Cardiac fibroblast (primary cell): ENCODE results near the gene GREB1.

Source experiments
- DNase-seq, 2 donors: peaks; one replicate each; pipeline versions ENCODE4 v3.0.0 to v3.0.0-alpha.2; 2010; ENCODE audit warnings: low read depth in 2 of 2
- H3K4me3 ChIP-seq, 2 donors: replicated peaks in 1 of 2; 1 replicate in 1 of 2; 2 replicates in 1 of 2; pipeline ENCODE4 v1.5.1; 2011; ENCODE audit warnings: low read depth in 2 of 2, low read length in 2 of 2, mild to moderate bottlenecking in 2 of 2, moderate library complexity in 1 of 2
- TF ChIP-seq, protein P1 (sequence below): IDR thresholded peaks from one replicate; pipeline ENCODE4 v1.5.1; 2011; ENCODE audit warnings: low read depth, mild to moderate bottlenecking, low read length, inconsistent platforms

The GREB1 gene

DNA sequence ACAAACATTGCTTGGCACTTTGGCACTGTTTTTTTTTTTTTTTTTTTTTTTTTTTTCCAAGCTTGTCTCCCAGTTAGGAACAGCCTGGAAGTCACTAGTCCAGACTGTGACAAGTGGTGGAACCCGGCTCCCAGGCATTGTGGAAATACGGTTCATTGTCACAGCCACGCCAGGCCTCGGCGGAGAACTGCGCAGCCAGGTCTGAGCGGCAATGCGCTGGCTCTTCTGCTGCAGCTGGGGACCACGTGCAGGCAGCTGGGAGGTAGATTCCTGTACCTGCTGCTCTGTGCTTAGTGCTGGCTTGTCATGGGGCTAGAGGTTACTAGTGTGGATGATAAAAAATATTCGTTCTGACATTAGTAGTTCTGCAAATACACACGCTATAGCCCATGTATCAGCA lies 131.2 kb downstream of the GREB1 start:
- TF ChIP-seq, protein P1, sequence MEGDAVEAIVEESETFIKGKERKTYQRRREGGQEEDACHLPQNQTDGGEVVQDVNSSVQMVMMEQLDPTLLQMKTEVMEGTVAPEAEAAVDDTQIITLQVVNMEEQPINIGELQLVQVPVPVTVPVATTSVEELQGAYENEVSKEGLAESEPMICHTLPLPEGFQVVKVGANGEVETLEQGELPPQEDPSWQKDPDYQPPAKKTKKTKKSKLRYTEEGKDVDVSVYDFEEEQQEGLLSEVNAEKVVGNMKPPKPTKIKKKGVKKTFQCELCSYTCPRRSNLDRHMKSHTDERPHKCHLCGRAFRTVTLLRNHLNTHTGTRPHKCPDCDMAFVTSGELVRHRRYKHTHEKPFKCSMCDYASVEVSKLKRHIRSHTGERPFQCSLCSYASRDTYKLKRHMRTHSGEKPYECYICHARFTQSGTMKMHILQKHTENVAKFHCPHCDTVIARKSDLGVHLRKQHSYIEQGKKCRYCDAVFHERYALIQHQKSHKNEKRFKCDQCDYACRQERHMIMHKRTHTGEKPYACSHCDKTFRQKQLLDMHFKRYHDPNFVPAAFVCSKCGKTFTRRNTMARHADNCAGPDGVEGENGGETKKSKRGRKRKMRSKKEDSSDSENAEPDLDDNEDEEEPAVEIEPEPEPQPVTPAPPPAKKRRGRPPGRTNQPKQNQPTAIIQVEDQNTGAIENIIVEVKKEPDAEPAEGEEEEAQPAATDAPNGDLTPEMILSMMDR = no peak
- no peak for DNase-seq
- no peak overlapping the region for H3K4me3 ChIP-seq

DNA sequence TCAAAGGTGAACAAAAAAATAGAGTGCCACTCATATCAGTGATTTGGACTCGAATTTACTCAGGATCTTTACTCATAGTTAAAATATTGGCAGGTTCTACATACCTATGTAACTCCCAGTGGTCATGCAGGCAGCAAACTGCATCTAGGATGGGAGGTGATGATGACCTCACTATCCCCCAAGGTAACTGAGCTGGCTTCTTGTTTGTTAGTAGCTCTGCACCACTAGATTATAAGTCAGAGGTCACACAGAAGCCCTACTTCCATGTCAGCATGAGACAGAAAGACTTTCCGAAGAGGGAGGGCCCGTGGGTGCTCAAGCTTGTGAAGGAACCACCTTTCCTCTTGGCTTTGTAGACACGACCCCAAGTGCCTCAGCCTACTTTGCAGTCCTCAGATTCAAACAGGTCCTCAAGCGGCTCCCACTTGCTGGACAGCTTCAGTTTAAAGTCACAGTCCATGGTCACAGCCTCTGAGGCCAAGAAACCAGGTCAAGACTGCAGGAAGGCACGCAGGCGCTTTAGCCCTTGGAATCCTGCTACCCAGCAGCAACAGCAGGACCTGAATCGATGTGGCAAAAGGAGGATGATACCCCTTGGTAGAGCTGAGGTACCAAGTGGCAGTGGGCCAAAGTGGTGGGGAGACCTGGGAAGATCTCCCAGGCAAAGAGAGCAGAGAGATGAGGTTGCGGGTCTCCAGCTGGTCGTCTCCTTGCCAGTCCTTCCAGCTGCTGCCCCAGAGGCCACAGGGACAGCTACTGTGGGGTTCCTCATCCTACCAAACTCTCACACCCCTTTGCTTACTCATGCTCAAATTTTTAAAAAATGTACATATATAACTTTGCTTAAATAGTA lies 131.9 kb downstream of the GREB1 start:
- TF ChIP-seq, protein P1 = no peak
- no peak overlapping the region for H3K4me3 ChIP-seq
- DNase-seq = no peak

DNA sequence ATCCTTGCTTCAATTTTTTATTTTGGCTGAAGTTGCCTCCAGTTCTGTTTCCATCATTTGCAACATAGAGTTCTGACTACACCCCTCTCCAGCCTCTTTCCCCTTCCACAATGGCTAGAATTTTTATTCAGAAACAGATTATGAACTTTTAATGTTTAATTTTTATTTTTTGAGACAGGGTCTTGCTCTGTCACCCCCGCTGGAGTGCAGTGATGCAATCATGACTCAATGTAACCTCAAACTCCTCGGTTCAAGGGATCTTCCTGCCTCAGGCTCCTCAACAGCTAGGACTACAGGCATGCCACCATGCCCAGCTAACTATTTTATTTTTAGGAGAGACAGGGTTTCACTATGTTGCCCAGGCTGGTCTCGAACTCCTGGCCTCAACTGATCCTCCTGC lies 133.3 kb downstream of the GREB1 start:
- TF ChIP-seq, protein P1 = no peak

DNA sequence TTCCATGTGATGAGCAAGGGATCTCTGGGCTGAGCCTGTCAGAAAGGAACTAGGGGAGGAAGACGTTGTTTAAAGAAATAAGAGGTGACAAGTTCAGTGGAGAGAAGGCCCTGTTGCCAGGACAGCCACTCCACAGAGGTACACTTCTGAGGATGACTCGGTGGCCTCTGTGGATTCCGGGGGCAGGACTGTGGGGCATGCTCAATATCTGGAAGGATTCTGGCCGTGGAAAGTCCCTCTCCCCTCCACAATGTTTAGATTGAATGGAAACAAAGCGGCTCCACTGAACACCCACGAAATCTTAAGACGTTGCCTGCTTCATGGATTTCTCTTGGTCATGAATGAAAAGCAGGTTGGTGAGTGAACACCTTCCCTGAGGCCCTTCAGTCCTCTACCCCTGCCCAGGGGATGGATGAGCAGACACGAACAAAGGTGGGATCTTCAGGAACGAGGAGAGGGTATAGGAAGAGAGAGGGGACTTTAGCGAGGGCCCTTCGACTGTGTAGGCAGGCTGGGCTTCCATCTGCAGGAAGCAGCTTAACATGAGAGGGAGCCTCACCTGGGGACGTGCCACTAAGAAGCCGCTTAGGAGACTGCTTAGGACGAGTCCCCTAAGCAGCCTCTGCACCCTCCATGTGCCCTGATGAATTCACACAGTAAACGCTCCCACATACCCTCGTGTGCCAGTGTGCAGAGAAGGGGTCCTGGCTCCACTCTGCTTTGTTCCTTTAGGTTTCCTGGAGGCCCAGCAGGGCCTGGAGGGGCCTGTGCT lies 134.2 kb downstream of the GREB1 start:
- DNase-seq = no peak
- TF ChIP-seq, protein P1 = no peak
- H3K4me3 ChIP-seq = no peak overlapping the region

More for the DNA sequence above, 133.3 kb downstream of the GREB1 start:
- H3K4me3 ChIP-seq = no peak overlapping the region
- no peak for DNase-seq

DNA sequence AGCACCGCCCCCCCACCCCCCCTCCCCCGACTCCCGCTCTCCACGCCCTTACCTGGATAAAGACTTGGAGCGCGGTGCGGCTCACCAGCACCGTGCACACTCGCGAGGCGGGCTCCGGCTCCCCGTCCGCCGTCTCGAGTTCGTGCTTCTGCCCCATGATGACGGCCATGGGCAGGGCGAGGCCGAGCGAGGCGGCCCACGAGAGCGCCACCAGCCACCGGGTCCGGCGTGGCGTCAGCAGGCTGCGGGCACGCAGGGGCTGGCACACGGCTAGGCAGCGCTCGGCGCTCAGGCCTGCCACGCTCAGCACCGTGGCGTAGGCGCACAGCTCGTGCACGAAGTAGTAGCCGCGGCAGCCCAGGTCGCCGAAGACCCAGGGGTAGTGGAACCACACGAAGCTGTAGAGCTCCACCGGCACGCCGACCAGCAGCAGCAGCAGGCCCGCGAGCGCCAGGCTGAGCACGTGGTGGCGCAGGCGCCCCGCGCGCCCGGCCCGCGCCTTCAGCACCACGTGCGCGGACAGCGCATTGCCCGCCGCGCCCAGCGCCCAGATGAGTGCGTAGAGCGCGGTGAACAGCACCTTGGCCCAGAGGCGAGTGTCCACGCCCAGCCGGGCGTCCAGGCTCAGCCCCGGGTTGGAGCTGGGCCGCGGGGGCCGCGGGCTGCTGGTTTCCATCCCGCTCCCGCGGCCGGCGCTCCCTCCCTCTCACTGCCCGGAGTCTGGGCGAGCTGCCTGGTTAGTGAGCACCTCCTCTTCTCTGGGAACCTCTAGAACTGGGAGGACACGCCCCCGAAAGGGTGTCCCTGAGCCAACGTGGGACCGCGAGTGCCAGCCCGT lies 135.8 kb downstream of the GREB1 start, which contains the start of gene NTSR2:
TSS of gene NTSR2 (minus strand) at position 742 of the 838 bp plus-strand sequence. CDS start at position 676, 66 bp downstream.
- DNase-seq = peak; percentile 45 to 63
- no peak within 1 kb of the TSS for H3K4me3 ChIP-seq
- TF ChIP-seq, protein P1 = no peak

DNA sequence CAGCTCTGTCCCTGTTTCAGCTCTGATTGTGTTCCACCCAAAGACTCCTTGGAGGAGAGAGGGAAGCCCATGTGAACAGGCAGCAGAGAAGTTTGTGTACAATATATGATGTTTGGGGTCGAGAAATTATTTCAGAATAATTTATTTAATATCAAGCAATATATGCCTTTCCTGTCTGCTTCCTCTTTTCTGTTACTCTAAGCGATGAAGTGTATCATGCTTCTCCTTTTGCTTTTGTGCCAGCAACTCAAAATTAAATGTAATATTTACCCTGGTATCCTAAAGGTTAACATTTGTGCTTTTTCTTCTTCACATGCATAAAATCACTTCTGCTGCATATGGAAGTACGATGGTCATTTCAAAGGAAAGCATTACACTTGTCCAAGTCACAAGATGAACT lies 138.6 kb downstream of the GREB1 start:
- DNase-seq = no peak
- TF ChIP-seq, protein P1 = no peak
- H3K4me3 ChIP-seq = no peak overlapping the region
